AG04450 (cell line): ENCODE data around the gene HSPG2. TPM values are rescaled to one million over a fixed set of nuclear protein-coding genes. Genes with fewer than 3 reads are reported as not detected.

Experiments
- CTCF ChIA-PET: fragments of 300-600, 350-600 bp; formaldehyde crosslinking; extraction: SDS; loops from one replicate; lab custom pipeline; 2022; ENCODE audit warnings: antibody characterized with exemption, inconsistent platforms; lab: Charles Lee
- POLR2A ChIA-PET: fragments of 350-600 bp; formaldehyde crosslinking; extraction: SDS; loops from one replicate; lab custom pipeline; 2021; ENCODE audit warnings: antibody characterized with exemption, inconsistent platforms; lab: Yijun Ruan, JAX
- DNase-seq: peaks from one replicate; pipeline ENCODE4 v3.0.0-alpha.2; 2011; ENCODE audit warnings: low read depth, low spot score
- H3K27ac ChIP-seq: one replicate; pipeline ENCODE4 v1.5.1; 2012; ENCODE audit warnings: low read depth, low read length, control low read depth
- H3K27me3 ChIP-seq: one replicate; pipeline ENCODE4 v1.6.0; 2012; ENCODE audit warnings: low read length; ENCODE audit not compliant: control insufficient read depth, insufficient read depth
- H3K4me3 ChIP-seq: 2 replicates; pipeline ENCODE4 v1.5.1; 2011; ENCODE audit warnings: mild to moderate bottlenecking, low read depth, low read length, control low read depth
- H3K9me3 ChIP-seq: 2 replicates; pipeline ENCODE4 v1.5.1; 2012; ENCODE audit warnings: low read length; ENCODE audit not compliant: control insufficient read depth, insufficient read depth
- polyA plus RNA-seq: library from polyadenylated mRNA; depleted of rRNA; stranded (reverse); fragments of >200 nt; gene quantifications from 2 replicates; pipeline ENCODE4 v1.2.3, GENCODE V29; 2011
- TF ChIP-seq, protein P1 (sequence below): IDR thresholded peaks from 2 replicates; pipeline ENCODE4 v1.5.1; 2011; ENCODE audit warnings: low read depth, low read length, control low read depth, inconsistent platforms

Gene HSPG2
- polyA plus RNA-seq, 1 experiment: 9.7 TPM

DNA sequence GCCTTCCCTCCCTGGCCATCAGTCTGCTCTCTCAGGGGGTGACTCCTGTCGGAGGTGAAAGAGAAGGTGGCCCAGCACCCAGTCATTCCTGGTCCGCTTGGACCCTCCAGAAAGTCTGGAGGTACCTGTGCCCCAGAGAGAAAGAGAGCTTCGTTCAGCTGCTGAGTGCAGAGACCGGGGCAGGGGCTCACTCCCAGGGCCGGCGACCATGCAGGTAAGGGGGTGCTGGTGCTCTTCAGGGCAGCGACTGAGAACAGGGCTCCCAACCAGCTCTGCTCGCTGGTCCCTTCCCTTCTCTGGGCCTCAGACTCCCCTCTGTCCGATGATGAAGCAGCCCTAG is 30.1 kb downstream of the HSPG2 start:
- POLR2A ChIA-PET: no interaction called here
- TF ChIP-seq, protein P1, sequence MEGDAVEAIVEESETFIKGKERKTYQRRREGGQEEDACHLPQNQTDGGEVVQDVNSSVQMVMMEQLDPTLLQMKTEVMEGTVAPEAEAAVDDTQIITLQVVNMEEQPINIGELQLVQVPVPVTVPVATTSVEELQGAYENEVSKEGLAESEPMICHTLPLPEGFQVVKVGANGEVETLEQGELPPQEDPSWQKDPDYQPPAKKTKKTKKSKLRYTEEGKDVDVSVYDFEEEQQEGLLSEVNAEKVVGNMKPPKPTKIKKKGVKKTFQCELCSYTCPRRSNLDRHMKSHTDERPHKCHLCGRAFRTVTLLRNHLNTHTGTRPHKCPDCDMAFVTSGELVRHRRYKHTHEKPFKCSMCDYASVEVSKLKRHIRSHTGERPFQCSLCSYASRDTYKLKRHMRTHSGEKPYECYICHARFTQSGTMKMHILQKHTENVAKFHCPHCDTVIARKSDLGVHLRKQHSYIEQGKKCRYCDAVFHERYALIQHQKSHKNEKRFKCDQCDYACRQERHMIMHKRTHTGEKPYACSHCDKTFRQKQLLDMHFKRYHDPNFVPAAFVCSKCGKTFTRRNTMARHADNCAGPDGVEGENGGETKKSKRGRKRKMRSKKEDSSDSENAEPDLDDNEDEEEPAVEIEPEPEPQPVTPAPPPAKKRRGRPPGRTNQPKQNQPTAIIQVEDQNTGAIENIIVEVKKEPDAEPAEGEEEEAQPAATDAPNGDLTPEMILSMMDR: no peak
- no peaks in the 10 kb centered on the region for H3K27me3 ChIP-seq
- no peak for DNase-seq
- CTCF ChIA-PET: no interaction called here
- H3K27ac ChIP-seq: no peak overlapping the region
- no peak overlapping the region for H3K4me3 ChIP-seq
- H3K9me3 ChIP-seq: no peaks in the 10 kb centered on the region

DNA sequence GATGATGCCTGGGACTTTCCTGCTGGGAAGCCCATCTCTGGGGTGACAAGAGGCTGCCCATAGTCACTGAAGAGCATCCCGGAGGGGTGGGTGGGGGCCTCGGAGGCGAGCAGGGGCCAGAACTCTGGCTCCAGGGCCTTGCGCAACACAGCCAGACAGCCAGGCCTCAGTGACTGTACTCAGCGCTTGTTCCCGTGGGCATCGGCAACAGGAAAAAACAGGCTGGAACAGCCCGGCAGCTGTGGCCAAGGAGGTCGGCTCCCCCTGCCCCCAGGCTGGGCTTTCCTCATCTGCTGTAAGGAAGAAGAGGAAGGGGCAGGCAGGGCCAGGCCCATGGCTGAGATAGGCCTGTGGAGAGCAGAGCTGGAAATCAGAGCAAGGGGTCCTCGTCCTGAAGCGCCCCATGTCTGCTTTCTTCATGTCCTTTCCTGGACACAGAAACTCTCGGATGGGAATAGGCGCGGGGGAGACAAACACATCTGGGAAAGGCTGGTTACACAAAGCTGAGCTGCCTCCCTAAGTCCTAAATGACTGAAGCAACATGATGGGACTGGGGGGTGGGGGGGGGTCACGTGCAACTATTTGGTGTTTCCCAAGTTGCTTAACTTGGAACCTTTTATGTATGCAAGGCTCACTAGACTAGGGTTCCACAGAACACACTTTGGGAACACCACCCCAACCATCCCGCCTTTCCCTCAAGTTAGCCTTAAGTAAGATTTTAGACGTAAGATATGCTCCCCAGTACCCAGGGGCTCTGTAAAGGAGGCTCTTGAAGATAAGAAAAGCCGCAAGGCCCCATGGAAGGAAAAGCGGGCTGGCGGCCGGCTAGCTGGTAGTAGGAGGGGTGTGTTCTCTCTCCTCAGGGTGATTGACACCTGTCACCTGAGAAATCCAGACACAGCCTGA is 30.7 kb downstream of the HSPG2 start:
- no peaks in the 10 kb centered on the region for H3K9me3 ChIP-seq
- H3K27ac ChIP-seq: no peak overlapping the region
- H3K27me3 ChIP-seq: no peaks in the 10 kb centered on the region
- TF ChIP-seq, protein P1: no peak
- POLR2A ChIA-PET: no interaction called here
- CTCF ChIA-PET: interaction anchor here (0.8 kb wide), 1 partner anchor 510 kb away, joined by 3 read pairs; no protein-coding TSS in a partner anchor
- DNase-seq: no peak
- no peak overlapping the region for H3K4me3 ChIP-seq

DNA sequence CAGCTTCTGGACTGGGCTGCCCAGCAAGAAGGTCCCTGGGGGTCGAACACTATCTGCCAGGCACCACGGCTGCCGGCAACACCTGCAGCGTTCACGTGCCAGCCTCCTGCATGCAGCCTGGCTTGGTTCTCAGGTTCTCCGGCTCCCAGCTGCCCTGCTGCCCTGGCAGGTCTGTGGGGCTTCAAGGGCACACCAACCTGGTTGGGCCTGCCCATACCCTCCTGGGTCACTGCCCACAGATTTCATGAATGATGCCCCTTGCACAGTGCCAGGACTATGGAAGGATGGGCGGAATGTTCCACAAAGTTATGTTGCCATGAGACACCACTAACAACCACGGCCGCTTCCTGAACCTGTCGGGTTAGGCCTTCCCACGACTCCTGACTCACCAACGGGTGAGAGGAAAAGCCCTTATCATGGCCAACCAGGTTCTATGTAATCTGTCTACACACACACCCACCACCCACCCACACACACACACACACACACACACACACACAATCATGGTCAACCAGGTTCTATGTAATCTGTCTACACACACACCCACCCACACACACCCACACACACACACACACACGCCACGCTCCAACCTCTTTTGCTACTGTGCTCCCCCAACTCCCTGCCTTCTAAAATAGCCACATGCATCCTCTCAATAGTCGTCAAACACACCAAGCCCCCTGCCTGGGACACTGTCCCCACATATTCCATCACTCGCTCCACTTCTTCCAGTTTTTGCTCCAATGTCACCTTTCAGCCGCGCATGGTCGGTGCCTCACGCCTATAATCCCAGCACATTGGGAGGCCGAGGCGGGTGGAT is 32.2 kb downstream of the HSPG2 start:
- H3K27ac ChIP-seq: no peak overlapping the region
- H3K4me3 ChIP-seq: no peak overlapping the region
- H3K9me3 ChIP-seq: no peaks in the 10 kb centered on the region
- TF ChIP-seq, protein P1: no peak
- no peaks in the 10 kb centered on the region for H3K27me3 ChIP-seq
- no peak for DNase-seq
- POLR2A ChIA-PET: no interaction called here
- CTCF ChIA-PET: no interaction called here

DNA sequence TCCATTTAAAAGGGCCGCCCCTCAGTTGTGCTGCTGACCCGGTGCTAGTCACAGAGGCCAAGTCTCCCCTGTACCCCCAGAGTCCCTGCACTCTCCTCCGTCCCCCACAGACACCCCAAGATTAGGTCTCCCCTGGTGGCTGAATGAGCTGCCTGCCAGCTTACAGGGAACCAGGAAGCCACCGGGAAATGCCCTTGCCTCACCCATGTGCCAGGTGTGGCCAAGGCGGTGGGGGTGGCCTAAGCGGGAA is 32.7 kb downstream of the HSPG2 start:
- no peaks in the 10 kb centered on the region for H3K27me3 ChIP-seq
- no peak overlapping the region for H3K27ac ChIP-seq
- ChIA-PET CTCF (no interaction called here), POLR2A (no interaction called here)
- no peak overlapping the region for H3K4me3 ChIP-seq
- DNase-seq: no peak
- no peaks in the 10 kb centered on the region for H3K9me3 ChIP-seq
- TF ChIP-seq, protein P1: no peak
